NCI-H226 (cell line): ENCODE results near the gene KATNAL2.

Experiments
- DNase-seq: peaks from one replicate; pipeline ENCODE4 v3.0.0-alpha.2; 2015

The KATNAL2 gene

DNA sequence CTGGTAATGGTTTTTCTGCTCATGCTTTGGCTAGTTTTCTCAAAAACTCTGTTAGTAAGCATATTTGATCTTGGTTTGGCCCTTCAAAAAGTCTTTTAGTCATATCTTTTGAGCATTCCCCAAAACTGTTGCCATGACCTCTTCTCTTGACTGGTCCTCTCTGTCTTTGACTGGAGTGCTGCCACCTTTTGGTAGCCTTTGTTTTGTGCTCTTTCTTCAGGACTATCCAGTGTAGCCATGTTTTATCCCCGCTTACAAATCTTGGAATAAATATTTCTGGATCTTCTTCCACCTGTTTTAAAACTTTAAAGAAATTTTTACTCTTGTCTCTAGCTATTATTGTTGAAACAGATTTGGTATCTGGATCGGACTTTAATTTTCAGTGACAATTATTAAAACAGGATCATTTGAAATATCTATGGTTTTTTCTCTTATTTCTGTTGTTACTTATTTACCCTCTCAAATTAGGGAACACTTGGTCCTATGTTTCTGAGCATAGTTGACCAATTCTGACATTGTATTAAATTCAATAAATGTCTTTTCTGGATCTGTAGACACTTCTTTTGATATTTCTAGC, 119.0 kb downstream of the KATNAL2 start:
- DNase-seq, result no peak

DNA sequence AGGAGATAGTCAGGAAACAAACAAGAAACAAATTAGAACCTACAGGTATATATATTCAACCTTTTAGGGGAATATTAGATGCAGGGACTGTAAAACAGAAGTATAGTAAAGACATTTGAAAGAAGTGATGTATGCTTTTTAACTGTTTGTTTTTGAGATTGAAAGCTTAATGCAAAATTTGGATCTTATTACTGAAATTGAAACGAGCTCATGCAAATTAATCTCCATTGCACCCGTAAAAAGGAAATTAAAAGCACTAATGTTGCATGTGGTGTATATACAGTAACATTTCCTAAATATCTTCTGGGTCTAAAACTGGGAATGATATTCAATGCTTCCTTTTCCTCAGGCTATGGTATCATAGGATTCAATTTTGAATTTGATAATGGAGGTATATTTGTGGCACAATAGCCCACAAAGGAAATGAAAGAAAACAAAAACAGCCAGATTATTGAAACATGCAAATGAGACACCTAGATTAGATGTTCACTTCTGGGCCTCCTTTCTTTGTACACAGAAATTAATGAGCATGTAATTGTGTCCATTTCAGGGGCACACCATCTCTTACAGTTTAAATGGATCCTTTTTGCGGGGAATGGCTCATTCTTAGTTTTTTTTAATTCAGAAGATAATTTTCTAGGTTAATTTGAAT, 119.7 kb downstream of the KATNAL2 start:
- no peak for DNase-seq

DNA sequence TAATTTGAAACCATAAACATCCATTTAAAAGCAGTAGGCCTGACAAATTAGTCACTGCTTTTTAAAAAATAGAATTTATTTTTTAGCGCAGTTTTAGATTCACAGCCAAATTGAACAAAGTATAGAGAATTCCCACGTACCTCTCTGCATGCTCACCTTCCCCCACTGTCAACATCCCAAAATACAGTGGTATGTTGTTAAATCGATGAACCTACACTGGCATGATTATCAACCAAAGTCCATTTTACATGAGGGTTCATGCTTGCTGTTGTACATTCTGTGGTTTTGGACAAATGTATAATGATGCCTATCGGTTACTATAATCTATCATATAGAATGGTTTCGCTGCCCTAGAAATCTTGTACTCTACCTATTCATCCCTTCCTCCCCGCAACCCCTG, 123.6 kb downstream of the KATNAL2 start:
- DNase-seq, result no peak

DNA sequence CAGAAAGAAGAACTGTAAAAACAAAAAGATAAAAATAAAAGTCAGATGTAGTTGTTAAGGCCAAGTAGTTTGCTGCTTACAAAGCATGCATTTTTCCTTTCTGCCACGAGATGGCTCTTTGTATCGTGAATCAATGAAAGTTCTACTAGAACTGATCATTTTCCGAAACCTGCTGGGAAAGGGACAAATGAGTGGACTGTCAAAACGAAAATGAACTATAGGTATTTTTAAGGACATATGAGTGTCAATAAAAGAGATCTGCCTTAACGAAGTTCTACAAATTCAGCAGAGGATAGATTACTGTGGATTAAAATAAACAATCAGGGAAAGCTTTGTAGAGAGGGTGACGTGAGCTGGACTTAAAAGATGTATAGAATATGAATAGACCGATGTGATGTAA, 133.1 kb downstream of the KATNAL2 start:
- no peak for DNase-seq

DNA sequence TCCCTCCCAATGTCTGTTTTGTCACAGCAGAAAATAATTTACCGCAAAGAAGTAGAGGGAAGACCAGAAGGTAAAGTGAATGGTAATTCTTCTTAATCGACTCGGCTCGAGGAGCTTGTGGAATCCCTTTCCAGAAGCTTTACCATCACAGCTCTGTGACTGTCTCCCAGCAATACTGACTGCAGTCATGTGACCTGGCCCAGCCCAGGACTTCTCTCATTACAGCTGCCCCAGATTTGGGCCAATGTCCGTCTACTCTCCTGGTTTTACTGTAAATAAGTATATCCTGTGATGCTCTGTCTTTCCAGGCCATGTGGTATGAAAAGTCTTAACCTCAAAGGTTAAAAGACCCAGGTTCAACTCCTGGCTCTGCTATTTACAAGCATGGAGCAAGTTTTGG, 137.0 kb downstream of the KATNAL2 start:
- DNase-seq, result no peak

DNA sequence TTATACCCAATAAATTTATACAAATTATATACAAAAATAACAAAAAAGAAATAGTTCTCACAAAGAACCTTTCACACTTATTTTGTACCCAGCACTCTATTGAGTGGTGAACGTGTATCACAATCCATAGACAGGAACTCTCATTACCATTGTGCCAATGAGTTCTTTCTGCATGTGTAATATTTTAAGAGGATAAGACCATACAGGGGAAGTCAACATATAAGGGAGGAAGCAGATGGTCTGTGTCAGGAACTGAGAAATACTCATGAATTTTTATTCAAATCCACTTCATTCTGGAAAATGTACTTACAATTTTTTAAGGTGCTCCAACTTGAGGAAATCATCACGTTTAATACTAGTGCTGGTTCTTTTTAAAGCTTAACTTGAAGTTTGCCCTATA, 145.1 kb downstream of the KATNAL2 start:
- no peak for DNase-seq

DNA sequence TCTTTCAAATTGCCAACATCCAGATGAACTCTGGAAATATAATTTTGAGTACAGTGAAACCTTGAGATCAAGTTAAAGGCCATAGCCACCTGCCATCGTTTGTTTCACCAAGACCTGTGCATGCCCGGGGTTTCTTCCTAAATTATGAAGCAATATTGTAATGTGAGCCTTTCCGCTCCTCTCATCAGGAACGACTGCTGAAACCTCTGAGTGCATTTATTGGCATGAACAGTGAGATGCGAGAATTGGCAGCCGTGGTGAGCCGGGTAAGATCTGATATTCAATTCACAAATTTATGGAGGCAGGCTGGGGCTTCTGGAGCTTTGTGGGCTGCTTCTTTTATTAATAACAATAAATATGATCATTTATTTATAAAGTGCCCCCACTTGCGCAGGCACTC, 145.7 kb downstream of the KATNAL2 start:
- no peak for DNase-seq

DNA sequence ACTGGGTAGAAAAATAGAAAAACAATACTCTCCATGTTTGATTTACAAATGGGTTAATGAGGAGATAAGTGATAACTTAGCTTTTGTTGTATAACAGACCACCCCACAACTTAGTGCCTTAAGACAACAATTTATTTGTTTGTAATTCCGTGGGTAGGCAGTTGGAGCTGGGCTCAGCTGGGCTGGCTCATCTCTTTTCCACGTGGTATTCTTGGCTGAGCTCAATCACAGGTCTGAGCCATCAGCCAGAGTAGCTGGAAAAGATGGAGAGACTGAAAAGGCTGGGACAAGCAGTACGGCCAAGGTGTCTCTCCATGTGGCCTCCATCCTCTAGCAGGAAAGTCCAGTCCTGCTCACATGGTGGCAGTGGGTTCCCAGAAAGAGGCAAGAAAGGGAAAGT, 150.2 kb downstream of the KATNAL2 start:
- DNase-seq, result no peak

DNA sequence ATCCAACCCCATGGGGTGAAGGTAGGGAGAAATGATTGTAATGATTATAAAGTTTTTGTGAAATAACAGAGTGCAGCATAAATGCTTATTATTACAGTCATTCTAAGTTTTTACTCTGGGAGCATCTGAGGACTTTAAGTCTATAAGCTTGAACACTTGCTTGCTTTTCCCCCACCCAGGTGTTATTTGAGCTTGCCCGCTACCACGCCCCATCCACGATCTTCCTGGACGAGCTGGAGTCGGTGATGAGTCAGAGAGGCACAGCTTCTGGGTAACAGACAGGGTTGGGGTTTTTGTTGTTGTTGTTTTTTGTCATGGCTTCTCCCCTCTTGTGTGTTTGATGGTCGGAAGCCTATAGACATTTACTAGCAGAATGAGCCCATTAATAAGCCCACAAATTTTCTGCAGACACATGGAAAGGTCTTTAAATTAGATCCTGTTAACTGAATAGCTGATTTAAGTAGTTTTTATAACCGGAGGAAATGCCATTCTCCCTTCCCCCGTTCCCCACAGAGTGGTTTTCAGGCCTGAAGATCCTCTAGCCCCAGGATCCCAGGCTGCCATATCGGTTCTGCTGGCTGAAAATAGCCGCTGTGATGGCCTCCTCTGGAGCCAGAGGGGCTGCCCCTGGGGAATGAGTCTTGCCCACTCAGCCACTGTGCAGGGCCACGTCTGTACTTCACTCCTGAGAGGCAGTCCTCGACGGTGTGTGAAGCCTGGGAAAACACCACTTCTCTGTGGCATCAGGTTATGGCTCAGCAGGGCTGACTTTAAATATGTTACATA, 157.9 kb downstream of the KATNAL2 start:
- DNase-seq, result no peak

DNA sequence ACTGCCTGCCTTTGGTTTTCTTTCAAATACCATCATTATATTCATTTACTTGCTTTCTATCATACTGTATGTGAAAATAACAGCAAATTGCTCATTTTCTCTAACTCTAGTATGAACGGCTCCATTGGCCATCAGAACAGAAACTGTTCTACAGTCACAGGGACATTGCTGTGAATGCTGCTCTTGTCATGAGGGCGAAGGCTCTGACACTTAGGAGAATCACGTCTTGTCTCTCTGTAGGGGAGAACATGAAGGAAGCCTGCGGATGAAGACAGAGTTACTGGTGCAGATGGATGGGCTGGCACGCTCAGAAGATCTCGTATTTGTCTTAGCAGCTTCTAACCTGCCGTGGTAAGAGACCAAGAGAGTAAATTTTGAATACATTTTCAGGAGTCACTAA, 159.7 kb downstream of the KATNAL2 start:
- no peak for DNase-seq

DNA sequence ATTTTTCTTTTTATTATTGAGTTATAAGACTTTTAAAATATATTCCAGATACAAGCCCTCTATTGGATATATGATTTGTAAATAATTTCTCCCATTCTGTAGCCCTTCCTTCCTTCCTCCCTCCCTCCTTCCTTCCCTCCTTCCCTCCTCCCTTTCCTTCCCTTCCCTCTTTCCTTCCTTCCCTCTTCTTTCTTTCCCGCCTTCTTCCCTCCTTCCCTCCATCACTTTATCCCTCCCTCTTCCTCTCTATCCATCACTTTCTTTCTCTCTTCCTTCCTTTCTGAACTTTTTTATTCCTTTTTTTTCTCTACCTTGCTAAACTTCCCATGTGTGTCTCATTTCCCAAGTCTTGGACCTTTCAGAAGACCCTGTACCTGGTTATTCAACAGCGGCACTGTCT, 163.5 kb downstream of the KATNAL2 start:
- DNase-seq, result no peak

DNA sequence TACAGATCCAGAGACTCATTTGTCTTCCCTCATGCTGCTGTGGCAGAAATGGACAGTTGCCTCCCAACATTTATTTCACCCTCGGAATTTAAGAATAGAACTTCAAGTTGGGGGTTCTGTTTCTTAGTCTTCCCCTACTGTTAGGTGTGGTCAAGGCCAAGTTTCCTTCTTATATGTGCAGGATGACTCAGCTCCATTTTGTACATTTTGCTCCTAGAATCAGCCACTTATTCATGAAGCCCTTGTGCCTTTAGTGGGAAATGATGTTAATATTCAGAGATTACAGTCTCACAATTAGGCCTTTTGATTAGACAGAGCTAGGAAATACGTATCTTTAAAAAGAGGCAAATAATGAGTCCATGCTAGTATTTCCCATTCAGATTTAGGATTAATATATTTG, 164.2 kb downstream of the KATNAL2 start:
- DNase-seq, result no peak

DNA sequence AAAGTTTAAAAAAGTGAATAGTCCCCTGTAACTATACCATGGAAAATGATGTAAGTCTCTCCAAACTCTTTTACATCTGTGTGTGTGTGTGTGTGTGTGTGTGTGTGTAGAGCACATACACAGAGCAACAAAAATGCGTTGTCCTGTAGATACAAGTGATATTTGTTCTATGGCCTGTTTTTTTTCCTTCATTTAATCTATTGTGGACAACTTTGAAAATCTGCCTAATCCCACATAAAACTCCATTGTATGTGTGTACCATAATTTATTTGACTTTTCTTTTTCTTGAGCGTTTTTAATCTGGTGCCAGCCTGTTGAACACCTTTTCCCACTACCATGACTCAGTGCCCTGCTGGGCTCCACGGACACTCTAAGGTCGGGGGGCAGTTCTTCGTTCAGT, 170.3 kb downstream of the KATNAL2 start:
- no peak for DNase-seq

DNA sequence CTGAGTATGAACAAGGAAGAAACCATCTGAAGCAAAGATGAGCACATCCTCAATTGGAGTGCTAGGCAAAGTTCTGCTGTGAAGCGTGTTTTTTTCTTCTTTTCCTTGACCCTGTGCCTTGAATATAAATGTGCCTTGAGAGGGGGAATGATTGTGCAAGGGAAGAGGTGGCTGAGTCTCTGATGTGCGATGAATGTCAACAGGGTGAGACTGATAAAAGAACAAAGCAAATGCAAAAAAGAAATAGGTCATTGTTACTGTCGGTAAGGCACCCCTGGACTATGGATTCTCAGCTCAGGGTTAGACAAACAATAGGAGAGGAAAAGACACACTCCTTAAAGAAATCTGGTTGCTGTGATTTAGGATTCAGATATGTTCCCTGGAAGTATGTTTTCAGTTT, 178.4 kb downstream of the KATNAL2 start:
- no peak for DNase-seq

DNA sequence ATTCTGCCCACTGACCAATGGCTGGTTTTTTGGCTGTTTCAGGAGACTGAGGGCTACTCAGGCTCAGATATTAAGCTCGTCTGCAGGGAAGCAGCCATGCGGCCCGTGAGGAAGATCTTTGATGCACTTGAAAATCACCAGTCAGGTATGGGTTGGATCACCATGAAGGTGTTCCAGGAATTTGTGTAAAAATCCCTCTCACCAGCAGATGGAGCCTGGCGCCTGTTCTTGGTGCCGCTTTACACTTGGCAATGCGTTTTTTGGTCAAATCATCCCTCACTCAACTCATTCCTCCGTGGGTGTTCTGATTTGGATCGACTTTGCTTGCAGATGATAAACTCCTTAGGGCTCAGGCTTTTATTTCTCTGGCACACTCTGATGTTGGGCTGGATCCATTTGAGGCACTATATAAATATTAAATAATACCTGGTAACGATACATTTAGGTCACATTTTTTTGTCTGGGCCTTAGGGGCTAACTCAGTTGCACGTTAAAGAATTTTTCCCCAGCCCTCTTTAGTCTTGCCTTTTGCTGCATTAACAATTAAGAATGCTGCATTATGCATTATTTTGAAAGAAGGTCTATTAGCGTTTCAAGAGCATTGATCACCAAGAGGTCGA, 182.9 kb downstream of the KATNAL2 start:
- no peak for DNase-seq

DNA sequence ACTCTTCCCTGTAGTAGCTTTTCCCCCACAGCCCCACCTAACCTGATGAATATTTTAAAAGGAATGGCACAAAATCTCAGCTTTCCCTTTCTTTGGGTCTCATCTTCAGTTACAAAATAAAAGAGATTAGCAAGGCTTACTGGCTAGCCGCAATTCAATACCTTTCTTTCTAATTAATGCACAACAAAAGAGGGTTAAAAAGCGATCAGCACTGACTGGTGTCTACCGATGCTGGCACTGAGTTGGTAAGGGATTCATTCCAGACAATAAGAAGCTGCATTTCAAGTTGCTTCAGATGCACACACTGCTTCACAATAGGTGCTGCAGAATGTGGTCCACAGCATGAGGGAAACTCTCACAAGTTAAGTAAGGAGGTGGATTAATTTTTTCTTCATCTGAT, 191.0 kb downstream of the KATNAL2 start:
- no peak for DNase-seq

DNA sequence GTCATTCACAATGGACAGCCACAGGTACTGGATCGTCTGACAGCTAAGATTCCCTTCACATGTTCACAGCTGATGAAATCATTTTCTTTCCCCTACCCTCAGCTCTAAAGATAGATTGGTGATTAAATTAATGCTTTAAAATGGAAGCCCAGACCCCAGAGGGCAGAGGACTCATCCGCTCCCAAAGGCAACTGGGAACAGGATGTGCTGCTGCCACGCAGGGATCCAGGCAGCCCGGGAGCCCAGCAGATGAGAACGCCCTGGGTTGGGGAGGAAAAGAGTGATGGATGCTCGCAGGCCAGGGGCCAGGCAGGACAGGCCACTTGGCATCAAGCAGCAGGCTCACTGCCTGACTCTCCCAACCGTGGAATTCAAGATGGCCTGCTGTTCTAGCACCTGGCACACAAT, 191.6 kb downstream of the KATNAL2 start:
- DNase-seq, result no peak

DNA sequence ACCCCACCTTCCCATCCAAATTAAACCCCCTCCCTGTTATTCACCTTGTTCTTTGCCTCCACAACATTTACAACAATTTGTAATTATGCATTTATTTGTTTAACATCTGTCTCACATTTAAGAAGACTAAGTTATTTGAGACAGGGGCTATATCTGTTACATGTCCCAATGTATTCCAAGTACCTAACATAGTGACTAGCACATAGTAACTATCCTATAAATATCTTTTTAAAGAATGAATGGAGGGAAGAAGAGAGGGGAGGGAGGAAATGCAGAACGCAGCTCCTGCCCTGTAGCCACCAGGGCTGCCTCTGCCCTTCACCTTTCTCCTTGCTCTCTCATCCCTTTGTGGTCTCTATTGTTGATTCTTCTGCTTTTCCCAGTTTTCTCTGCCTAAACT, 192.3 kb downstream of the KATNAL2 start:
- no peak for DNase-seq

DNA sequence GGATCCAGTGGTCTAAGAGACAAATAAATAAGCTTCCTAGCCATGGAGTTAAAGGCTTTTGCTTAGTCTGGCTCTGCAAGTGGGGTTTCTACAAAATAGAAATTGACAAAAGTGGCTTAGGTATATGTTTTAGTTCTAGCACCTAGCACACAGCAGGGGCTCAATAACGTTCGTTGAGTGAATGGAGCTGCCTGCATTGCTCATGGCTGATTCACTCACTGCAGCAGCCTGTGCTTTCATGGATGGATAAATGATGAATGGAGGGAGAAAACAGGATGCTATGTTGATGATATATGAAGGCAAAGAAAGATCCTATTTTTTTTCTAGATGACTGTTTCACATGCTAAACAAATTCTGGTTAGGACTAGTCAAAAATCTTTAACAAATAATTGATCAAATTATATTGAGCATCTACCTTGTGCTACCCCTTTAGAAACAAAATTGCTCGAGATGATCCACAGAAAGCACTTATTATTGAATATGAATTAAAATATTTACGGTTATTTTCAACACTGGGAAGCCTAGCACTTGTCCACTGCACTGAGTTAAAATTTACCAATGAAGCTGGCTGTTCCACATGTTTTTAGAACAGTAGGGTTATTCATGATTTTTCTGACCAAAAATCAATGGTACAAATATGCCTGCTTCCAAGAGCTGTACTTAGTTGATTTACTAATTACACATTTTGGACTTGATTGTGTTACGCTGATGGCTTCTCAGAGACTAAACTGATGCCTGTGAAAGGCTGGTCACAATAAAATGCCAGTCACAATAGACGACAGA, 193.3 kb downstream of the KATNAL2 start:
- DNase-seq, result no peak

DNA sequence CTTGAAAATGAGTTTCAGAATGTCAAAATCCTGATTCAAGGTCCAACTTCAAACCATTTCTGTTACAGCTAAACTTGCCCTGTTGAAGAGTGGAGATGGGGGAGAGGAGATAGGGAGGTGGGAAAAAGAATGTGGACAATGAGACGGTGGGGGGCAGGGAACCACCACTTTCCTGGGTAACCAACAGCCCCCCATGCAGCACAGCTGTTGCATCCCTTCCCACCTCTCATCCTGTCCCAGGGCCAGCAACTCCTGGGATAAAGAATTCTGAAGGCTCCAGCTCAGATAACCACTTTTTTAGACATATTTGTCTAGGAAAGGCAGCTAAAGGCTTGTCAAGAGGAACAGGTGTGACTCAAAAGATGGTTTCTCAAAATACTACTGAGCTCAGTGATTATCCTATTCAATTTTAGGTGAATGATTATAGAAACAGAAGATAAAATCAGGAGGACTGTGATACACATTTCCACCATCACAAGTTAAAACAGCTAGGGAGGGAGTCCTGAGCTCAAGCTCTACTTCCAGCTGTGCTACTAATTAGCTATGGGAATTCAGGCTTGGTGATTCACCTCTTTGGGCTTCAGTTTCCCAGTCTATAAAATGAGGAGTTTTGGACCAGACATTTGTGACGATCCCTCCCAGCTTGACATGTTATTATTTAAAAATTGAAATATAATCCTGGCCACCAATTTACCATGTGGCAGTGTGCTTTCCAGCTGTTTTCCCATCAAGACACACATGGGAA, 196.6 kb downstream of the KATNAL2 start:
- no peak for DNase-seq

DNA sequence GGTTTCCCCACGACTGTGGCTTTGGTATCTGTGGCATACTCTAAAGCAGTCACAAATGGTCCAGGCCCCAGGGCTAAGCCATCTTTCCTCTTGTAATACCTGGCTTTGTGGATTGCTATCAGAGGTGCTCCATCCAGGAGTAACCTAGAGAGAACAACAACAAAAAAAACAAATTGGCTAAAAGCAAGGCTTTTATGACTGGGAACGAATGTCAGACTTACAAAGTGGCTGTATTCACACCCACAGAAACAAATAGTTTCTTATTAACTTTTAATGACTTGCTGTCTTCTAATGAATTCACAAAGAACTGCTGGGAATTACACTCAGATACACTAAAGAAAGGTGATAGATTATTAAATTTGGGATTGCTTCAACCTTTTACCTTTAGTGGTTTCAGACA, 197.8 kb downstream of the KATNAL2 start:
- DNase-seq, result no peak

DNA sequence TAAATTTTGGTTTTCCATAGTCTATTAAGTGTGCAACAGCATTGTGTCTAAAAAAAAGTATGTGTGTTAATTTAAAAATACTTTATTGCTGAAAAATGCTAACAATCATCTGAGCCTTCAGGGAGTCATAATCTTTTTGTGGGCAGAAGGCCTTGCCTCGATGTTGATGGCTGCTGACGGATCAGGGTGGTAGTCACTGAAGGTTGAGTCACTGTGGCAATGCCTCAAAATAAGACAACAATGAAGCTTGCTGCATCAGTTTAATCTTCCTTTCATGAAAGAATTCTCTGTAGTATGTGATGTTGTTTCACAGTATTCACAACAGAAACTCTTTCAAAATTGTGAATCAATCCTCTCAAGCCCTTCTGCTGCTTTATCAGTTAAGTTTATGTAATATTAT, 201.6 kb downstream of the KATNAL2 start:
- no peak for DNase-seq

DNA sequence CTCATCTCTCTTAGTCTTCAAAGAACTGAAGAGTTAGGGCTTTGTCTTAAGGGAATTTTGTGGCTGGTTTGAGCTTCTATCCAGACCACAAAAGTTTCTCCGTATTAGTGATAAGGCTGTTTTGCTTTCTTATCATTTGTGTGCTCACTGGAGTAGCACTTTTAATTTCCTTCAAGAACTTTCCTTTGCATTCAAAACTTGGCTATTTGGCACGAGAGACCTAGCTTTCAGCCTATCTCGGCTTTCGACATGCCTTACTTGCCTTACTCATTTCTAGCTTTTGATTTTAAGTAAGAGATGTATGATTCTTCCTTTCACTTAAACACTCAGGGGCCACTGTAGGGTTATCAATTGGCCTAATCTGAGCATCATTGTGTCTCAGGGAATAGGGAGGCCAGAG, 203.0 kb downstream of the KATNAL2 start:
- no peak for DNase-seq
